Skeletal muscle satellite cell (primary cell): ENCODE data around the gene UBE2E1.
"Not testable (repeated sequence)": the region's sequence is repeated elsewhere in the genome, so short reads cannot be mapped to it uniquely, and the experiment has no call there.

ENCODE experiments used
- H3K27me3 ChIP-seq: 2 replicates; pipeline ENCODE4 v1.7.0; 2013; ENCODE audit warnings: low read length; ENCODE audit not compliant: control insufficient read depth, insufficient read depth
- H3K36me3 ChIP-seq: 2 replicates; pipeline ENCODE4 v1.7.0; 2013; ENCODE audit warnings: mild to moderate bottlenecking, control low read depth, low read length; ENCODE audit not compliant: insufficient read depth
- H3K4me1 ChIP-seq: 2 replicates; pipeline ENCODE4 v1.7.0; 2013; ENCODE audit warnings: low read length; ENCODE audit not compliant: control insufficient read depth, insufficient read depth
- H3K4me2 ChIP-seq: 2 replicates; pipeline ENCODE4 v1.7.0; 2013; ENCODE audit warnings: mild to moderate bottlenecking, low read length
- H3K4me3 ChIP-seq: 2 replicates; pipeline ENCODE4 v1.7.0; 2013; ENCODE audit warnings: low read length
- H3K9ac ChIP-seq: 2 replicates; pipeline ENCODE4 v1.7.0; 2013; ENCODE audit warnings: mild to moderate bottlenecking, low read depth, low read length, moderate library complexity
- H3K9me3 ChIP-seq: replicated peaks from 2 replicates; pipeline ENCODE4 v1.7.0; 2013; ENCODE audit warnings: mild to moderate bottlenecking, control low read depth, low read length

The UBE2E1 gene

DNA sequence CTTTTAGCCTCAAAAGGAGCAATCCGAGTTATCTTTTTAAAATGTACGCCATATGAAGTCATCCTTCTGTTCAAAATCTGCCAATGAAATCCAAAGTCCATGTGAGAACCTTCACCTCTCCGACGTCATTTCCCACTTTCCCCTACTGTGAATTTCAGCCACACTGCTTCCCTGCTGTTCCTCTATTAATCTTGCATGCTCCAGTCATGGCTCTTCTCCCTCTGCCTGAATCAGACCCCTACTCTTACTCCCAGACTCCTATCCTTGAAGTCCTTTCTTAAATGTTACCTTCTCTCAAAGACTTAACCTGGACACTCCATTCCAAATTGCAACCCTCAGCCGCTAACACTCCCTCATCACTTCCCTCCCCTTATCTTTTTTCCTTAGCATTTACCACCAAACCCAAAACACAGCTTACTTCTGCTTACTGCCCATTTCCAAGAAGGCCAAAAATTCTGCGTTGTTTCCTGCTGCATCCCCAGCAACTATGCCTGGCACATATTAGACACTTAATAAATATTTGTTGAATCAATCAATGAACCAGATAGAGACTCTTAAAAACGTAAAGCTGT, 109.9 kb downstream of the UBE2E1 start:
- peak overlapping the region; percentile 96 for H3K4me3 ChIP-seq
- peak overlapping the region; percentile 90 for H3K4me2 ChIP-seq
- no peaks in the 10 kb centered on the region for H3K9me3 ChIP-seq
- H3K27me3 ChIP-seq = no peaks in the 10 kb centered on the region
- H3K9ac ChIP-seq = peak overlapping the region; percentile 99
- H3K4me1 ChIP-seq = peaks cover 18% of the 10 kb centered on the region
- H3K36me3 ChIP-seq = peaks cover 33% of the 10 kb centered on the region

DNA sequence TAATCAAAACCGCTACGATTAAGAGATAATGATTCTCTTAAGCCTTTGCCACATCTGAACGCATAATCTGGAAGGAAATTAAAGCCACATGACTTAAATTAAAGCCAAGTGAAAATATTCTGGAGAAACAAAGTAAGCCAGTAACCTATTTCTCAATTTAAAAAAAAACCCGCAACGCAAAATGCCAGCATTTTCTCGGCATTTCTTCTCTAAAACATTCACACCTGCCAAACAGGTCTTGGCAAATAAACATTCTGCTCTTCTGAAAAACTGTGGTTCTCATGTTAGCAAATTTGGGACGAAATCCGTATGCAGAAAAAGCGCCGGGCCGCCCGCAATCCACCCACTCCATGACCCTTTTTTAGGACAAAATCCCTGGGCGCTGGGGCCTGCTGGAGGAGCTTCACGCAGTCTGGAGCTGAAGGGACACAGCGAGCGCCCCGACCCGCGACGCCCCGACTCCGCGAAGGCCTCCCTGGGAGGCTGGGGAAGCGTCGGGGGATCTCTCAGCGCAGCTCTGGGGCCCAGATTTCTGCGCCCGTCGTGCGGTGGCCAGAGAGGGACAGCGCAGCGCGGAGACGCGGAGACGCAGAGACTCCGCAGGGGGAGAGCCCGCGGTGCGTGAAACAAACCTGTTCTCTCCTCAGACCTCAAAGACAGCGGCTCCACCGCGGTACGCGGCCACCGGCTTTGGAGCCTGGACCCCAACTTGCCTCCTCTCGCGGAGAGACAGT, 110.6 kb downstream of the UBE2E1 start:
- peak overlapping the region; percentile 90 for H3K4me2 ChIP-seq
- H3K27me3 ChIP-seq = no peaks in the 10 kb centered on the region
- H3K9ac ChIP-seq = peak overlapping the region; percentile 99
- peaks cover 39% of the 10 kb centered on the region for H3K36me3 ChIP-seq
- H3K4me3 ChIP-seq = peak overlapping the region; percentile 96
- H3K4me1 ChIP-seq = peaks cover 18% of the 10 kb centered on the region
- H3K9me3 ChIP-seq = no peaks in the 10 kb centered on the region

DNA sequence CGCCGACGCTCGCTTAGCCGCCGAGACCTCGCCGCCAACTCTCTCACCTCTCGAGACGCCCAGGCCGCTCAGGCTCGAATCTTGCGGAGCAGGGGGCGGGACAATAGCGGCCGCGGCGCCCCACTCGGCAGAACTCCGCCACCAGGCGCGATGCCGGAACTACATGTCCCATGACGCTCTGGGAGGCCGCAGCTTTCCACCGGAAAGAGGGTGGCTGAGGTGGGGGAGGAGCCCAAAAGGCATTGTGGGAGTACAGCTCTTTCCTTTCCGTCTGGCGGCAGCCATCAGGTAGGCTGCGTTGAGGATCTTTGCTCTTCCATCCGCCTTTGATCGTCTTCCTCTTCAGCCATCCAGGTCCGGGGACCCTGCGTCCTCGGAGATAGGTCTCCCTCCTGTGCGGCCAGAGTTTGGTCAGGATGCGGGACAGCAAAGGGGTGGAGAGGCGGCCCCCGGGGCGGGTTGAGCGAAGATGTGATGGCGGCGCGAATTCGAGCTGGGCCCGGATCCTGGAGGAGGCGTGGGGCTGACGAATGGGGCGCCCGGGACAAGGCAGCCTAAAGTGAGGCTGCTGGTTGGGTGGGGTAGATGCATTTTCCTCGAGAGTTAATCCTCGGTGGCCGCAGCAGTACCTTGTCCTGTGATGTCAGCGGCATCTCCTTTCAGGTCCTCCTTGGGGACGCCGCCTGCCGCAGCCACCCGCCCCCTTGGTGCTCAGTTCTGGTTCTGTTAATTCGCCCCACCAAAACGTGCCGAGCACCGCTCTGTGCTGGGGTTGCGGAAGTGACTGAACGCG, 111.3 kb downstream of the UBE2E1 start, which contains the start of the genes NKIRAS1 and RPL15:
TSS of gene NKIRAS1 (minus strand) at position 105 of the 793 bp plus-strand sequence. CDS start 6,086 bp downstream, outside the sequence.
TSS of gene RPL15 (plus strand) at position 247 of the 793 bp plus-strand sequence. CDS start 728 bp downstream, outside the sequence.
- peak within 1 kb of the TSS; percentile 96 for H3K4me3 ChIP-seq
- H3K27me3 ChIP-seq = no peaks in the 10 kb centered on the region
- peaks cover 40% of the 10 kb centered on the region for H3K36me3 ChIP-seq
- H3K4me1 ChIP-seq = peaks cover 18% of the 10 kb centered on the region
- H3K9me3 ChIP-seq = no peaks in the 10 kb centered on the region
- H3K4me2 ChIP-seq = peak within 1 kb of the TSS; percentile 90
- H3K9ac ChIP-seq = peak within 1 kb of the TSS; percentile 99

DNA sequence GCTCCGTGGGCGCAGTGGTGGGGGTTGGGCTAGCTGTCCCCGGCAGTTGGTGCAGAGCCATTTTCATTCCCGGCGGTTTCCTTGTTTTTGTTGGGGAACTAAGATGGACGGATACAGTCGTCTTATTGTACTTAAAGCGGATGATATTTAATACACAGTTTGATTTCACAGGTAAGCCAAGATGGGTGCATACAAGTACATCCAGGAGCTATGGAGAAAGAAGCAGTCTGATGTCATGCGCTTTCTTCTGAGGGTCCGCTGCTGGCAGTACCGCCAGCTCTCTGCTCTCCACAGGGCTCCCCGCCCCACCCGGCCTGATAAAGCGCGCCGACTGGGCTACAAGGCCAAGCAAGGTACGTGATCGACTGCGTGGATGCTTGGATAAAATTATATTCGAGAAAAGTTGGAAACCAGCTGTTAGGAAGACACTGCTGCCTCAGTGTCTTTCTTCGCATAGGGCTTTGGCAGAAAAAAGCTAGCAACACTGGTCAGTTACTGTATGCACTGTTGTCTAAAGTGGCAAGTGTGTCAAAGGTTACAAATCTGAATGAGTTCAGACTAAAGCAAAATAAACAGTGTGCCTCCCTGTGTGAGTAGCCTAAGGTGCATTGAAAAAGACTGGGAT, 112.0 kb downstream of the UBE2E1 start:
- peak overlapping the region; percentile 99 for H3K9ac ChIP-seq
- H3K4me3 ChIP-seq = peak overlapping the region; percentile 96
- H3K4me2 ChIP-seq = peak overlapping the region; percentile 90
- H3K4me1 ChIP-seq = peaks cover 18% of the 10 kb centered on the region
- not testable (repeated sequence) for H3K9me3 ChIP-seq, H3K27me3 ChIP-seq
- H3K36me3 ChIP-seq = peaks cover 40% of the 10 kb centered on the region

GRCh38 chr3:23918331-23918730, 112.6 kb downstream of the UBE2E1 start:
- Histone ChIP-seq H3K4me3 (peak overlapping the region; percentile 96), H3K36me3 (peaks cover 40% of the 10 kb centered on the region), H3K4me1 (peaks cover 23% of the 10 kb centered on the region), H3K4me2 (peak overlapping the region; percentile 90), H3K9ac (peak overlapping the region; percentile 99)
- H3K27me3 ChIP-seq, H3K9me3 ChIP-seq: not testable (repeated sequence)

GRCh38 chr3:23919628-23920027, 113.9 kb downstream of the UBE2E1 start:
- H3K4me1 ChIP-seq = peaks cover 29% of the 10 kb centered on the region
- no peak overlapping the region for H3K4me3 ChIP-seq
- H3K36me3 ChIP-seq = peaks cover 40% of the 10 kb centered on the region
- no peaks in the 10 kb centered on the region for H3K27me3 ChIP-seq
- peak overlapping the region; percentile 32 for H3K4me2 ChIP-seq
- no peaks in the 10 kb centered on the region for H3K9me3 ChIP-seq
- H3K9ac ChIP-seq = no peak overlapping the region

- Histone ChIP-seq H3K9me3 (no peaks in the 10 kb centered on the region), H3K9ac (no peak overlapping the region), H3K36me3 (peaks cover 40% of the 10 kb centered on the region), H3K4me2 (peak overlapping the region; percentile 32), H3K4me1 (peaks cover 26% of the 10 kb centered on the region), H3K27me3 (no peaks in the 10 kb centered on the region), H3K4me3 (no peak overlapping the region)
Measured at GRCh38 chr3:23920151-23920655, 114.4 kb downstream of the UBE2E1 start.

- Histone ChIP-seq H3K9ac (no peak overlapping the region), H3K4me2 (no peak overlapping the region), H3K4me3 (no peak overlapping the region), H3K36me3 (peaks cover 40% of the 10 kb centered on the region), H3K4me1 (peaks cover 17% of the 10 kb centered on the region), H3K27me3 (no peaks in the 10 kb centered on the region), H3K9me3 (no peaks in the 10 kb centered on the region)
Measured at GRCh38 chr3:23921052-23921511, 115.3 kb downstream of the UBE2E1 start.

DNA sequence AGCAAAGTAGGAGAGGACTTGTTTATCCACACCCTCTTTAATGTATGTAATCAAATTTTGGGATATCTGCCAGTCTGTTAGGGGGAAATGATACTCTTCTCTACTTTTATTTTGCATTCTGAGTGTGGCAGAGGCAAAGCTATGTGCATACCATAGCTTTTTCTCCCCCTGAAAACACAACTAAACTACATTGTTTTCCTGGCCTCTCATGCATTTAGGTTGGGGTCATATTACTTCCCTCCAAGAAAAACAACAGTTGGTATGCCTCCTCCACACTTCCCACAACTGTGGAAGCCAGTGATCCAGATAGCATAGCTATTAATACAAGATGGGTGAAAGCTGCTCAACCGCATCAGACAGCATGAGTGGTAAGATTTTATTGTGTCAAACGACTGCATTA, 118.0 kb downstream of the UBE2E1 start:
- peaks cover 18% of the 10 kb centered on the region for H3K4me1 ChIP-seq
- H3K4me3 ChIP-seq = no peak overlapping the region
- H3K27me3 ChIP-seq = no peaks in the 10 kb centered on the region
- peaks cover 22% of the 10 kb centered on the region for H3K36me3 ChIP-seq
- no peaks in the 10 kb centered on the region for H3K9me3 ChIP-seq
- no peak overlapping the region for H3K9ac ChIP-seq
- H3K4me2 ChIP-seq = peak overlapping the region; percentile 1

DNA sequence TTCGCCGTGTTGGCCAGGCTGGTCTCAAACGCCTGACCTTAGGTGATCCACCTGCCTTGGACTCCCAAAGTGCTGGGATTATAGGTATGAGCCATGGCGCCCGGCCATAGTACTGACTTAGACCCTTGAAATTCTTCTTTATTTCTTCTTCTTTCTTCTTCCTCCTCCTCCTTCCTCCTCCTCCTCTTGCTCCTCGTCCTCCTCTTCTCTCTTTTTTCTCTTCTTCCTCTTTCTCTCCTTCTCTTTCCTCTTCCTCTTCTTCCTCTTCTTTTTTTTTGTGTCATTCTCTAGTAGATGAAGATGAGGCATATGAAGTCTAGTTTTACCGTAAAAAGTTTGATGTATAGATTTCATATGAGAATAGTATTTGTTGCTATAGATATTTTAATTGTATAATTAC, 120.5 kb downstream of the UBE2E1 start:
- Histone ChIP-seq H3K4me2 (no peak overlapping the region), H3K4me1 (peaks cover 17% of the 10 kb centered on the region)

DNA sequence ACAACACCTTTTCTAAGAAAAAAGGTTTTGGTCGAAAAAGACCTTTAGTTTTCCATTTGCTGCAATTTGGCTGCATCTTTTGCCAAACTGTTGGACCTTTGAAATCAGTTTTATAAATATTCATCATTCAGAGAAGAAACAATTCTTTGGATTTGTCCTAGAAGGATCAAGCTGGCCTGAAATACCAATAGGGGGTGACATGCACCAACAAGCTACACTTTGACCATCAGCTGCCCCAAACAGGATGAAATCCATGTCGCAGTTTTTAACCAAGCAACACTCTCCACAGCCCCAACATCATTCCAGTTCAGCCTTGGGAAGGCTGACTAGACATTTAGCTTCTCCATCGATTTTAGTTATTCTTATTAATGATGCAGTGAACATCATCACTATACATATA, 121.0 kb downstream of the UBE2E1 start:
- Histone ChIP-seq H3K9ac (no peak overlapping the region), H3K27me3 (no peaks in the 10 kb centered on the region), H3K4me2 (no peak overlapping the region), H3K9me3 (no peaks in the 10 kb centered on the region), H3K4me3 (no peak overlapping the region), H3K36me3 (no peaks in the 10 kb centered on the region), H3K4me1 (peaks cover 17% of the 10 kb centered on the region)

More for the DNA sequence above, 120.5 kb downstream of the UBE2E1 start:
- Histone ChIP-seq H3K36me3 (peaks cover 2% of the 10 kb centered on the region), H3K9me3 (no peaks in the 10 kb centered on the region), H3K27me3 (no peaks in the 10 kb centered on the region), H3K4me3 (no peak overlapping the region), H3K9ac (no peak overlapping the region)
